GM18951 (cell line): ENCODE data around the gene ENHO.

ENCODE experiments used
- POLR2A ChIP-seq: IDR thresholded peaks from 4 replicates; pipeline ENCODE4 v1.6.1; 2011; ENCODE audit warnings: mild to moderate bottlenecking; ENCODE audit not compliant: insufficient read length, insufficient read depth; ENCODE audit errors: extremely low read depth
- in situ Hi-C: fragments of 300-500 bp; cut with MboI; formaldehyde crosslinking; loops from one replicate; pipeline ENCODE4 v1.12.0; 2022; ENCODE audit warnings: low sequenced_read_pairs, mixed read lengths, inconsistent platforms; ENCODE audit not compliant: unreplicated experiment

ENHO gene

GRCh38 chr9:34526026-34526425 is 3.2 kb upstream of the ENHO start:
- TF ChIP-seq POLR2A, result no peak
- in situ Hi-C loops, result no loop called here

GRCh38 chr9:34524349-34524748 is 1.6 kb upstream of the ENHO start:
- no peak for TF ChIP-seq POLR2A
- in situ Hi-C loops, result no loop called here

DNA sequence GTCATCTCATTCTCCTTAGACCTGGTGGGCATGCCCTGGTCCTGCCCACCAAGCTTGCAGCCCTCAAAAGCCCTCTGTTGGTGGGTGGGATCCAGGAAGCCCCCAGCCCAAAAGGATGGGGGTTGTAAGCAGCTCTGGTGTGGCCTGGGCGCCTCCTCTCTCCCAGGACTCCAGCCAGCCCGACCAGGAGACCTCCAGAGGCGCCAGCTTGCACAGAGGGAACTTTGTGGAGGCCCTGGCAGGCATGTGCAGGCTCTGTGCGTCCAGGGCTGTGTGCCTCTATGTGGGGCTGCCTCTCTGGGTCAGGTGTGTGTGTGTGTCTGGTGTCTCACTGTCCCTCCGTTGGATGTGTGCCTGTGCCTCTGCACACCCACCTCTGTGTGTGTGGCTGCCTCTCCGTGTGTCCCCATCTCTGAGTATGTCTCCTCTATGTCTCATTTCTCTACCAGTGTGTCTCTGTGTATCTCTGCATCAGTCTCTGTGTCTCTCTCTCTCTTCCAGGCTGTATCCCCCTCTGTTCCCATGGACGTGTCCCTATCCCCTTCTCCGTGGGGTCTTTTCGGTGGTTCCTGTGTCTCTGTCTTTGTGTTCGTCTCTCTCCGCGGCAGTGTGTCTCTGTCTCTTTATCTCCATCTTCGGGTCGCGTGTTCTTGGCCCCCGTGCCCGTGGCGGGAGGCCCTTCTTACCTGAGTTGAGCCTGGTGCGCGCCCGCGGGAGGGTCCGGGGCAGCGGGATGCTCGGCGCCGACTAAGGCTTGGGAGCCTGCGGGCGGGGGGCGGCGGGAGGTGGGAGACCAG is 501 bp downstream of the ENHO start:
- in situ Hi-C loops, result no loop called here
- TF ChIP-seq POLR2A, result no peak

- no peak for TF ChIP-seq POLR2A
- in situ Hi-C loops, result no loop called here
Observed at GRCh38 chr9:34521406-34522045, 1.3 kb downstream of the ENHO start.

- in situ Hi-C loops, result no loop called here
- no peak for TF ChIP-seq POLR2A
Observed at GRCh38 chr9:34520505-34521385, 2.0 kb downstream of the ENHO start.

GRCh38 chr9:34520096-34520495 is 2.7 kb downstream of the ENHO start:
- in situ Hi-C loops, result no loop called here
- no peak for TF ChIP-seq POLR2A

GRCh38 chr9:34519321-34520020 is 3.3 kb downstream of the ENHO start:
- in situ Hi-C loops, result no loop called here
- no peak for TF ChIP-seq POLR2A

GRCh38 chr9:34518896-34519295 is 3.9 kb downstream of the ENHO start:
- in situ Hi-C loops, result no loop called here
- TF ChIP-seq POLR2A, result no peak

GRCh38 chr9:34518110-34518616 is 4.6 kb downstream of the ENHO start:
- in situ Hi-C loops, result no loop called here
- TF ChIP-seq POLR2A, result no peak

GRCh38 chr9:34517185-34517584 is 5.6 kb downstream of the ENHO start:
- in situ Hi-C loops, result no loop called here
- TF ChIP-seq POLR2A, result no peak

DNA sequence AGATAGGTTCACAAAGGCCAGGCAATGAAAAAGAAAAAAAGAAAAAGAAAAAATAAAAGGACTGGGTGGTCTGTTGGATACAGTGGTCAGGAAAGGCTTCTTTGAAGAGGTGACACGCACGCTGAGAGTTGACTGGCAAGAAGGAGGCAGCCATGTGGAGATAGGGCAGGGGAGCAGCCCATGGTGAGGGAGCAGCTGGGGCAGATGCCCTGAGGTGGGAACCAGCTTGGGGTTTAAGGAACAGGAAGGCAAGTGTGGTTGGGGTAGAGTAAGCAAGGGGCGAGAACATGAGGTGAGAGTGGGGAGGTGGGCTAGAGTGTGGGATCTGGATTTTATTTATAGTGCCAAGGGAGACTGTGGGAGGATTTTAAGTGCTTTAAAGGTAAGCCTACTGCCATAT is 6.8 kb downstream of the ENHO start:
- in situ Hi-C loops, result no loop called here

GRCh38 chr9:34514816-34515215 is 8.0 kb downstream of the ENHO start:
- in situ Hi-C loops, result no loop called here
- TF ChIP-seq POLR2A, result no peak

More for the DNA sequence above, 6.8 kb downstream of the ENHO start:
- no peak for TF ChIP-seq POLR2A

- in situ Hi-C loops, result no loop called here
Observed at GRCh38 chr9:34514401-34514800, 8.4 kb downstream of the ENHO start.

More at GRCh38 chr9:34514401-34514800, 8.4 kb downstream of the ENHO start:
- no peak for TF ChIP-seq POLR2A
